Measurements from ENCODE around the gene LAMC1.

DNA sequence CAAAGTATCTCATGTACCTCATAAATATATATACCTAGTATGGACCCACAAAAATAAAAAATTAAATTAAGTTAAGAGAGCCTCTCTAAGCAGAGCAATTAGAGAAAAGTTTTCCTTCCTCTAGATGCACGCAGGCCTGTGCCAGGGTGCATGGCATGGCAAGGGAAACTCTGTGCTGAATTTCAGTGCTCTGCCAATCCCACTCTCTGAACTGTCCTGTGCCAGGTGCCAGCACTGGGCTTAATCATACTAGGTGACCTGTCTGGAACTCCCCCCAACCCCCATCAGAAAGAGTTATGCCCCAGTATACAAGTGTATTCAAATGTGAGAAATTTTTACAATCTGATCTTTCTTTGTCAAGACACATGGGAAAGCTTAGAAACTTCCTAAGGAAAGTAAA, 152.4 kb downstream of the LAMC1 start:
- TF ChIP-seq, protein P1, sequence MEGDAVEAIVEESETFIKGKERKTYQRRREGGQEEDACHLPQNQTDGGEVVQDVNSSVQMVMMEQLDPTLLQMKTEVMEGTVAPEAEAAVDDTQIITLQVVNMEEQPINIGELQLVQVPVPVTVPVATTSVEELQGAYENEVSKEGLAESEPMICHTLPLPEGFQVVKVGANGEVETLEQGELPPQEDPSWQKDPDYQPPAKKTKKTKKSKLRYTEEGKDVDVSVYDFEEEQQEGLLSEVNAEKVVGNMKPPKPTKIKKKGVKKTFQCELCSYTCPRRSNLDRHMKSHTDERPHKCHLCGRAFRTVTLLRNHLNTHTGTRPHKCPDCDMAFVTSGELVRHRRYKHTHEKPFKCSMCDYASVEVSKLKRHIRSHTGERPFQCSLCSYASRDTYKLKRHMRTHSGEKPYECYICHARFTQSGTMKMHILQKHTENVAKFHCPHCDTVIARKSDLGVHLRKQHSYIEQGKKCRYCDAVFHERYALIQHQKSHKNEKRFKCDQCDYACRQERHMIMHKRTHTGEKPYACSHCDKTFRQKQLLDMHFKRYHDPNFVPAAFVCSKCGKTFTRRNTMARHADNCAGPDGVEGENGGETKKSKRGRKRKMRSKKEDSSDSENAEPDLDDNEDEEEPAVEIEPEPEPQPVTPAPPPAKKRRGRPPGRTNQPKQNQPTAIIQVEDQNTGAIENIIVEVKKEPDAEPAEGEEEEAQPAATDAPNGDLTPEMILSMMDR (IDR thresholded peaks at IDR 0.05), result no peak
- TF ChIP-seq POLR2A (IDR thresholded peaks at IDR 0.05; ENCODE audit: low read depth), result no peak
- no peak for TF ChIP-seq POLR2AphosphoS5 (IDR thresholded peaks at IDR 0.05)
- no peak for TF ChIP-seq EP300 (IDR thresholded peaks at IDR 0.05)
